GM19328 (cell line): ENCODE data around the gene PHACTR3.

ENCODE experiments used
- ATAC-seq: cut with Tn5 transposase; IDR thresholded peaks from one replicate; pipeline ENCODE4 v1.9.1; 2021; ENCODE audit warnings: mild to moderate bottlenecking, moderate library complexity; ENCODE audit not compliant: unreplicated experiment

PHACTR3 gene

DNA sequence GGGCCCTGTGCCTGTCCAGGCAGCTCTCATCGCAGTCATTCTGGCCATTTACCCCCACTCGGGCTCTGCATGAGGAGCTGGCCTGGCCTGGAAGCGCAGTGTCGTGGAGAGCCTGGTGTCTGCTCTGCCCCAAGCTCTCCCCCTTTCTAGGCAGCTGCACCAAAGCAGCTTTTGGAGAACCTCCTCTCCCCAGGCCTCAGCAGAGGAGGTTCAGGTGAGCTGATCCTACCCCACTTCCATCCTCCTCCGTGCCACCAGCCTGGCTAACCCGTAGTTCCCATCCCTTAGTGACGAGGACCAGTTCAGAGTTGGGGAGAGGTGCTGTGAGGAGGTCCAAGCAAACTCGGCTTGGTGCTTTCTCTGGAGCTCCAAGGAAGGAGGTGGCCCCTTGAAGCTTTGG is 30.5 kb upstream of the PHACTR3 start:
- no peak for ATAC-seq

DNA sequence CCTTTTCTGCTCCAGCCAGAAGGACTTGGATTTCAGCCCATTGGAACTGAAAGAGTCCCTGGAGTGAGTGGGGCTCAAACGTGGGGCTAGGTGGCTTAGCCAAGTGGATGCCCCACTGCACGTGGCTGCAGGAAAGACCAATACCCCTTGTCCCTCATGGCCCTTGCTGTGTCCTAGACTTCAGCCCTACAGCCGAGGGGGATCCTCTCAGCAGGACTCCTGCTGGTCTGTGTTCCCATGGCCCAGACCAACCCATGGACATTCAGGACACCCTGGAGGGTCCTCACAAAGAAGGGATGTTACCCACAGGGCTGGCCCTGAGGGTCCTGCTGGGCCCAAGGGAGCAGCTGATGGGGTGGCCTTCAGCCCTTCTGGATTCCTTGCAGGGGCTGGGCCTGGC is 30.0 kb upstream of the PHACTR3 start:
- ATAC-seq, result no peak

- ATAC-seq, result no peak
Measured at GRCh38 chr20:59575216-59575615, 29.1 kb upstream of the PHACTR3 start.

DNA sequence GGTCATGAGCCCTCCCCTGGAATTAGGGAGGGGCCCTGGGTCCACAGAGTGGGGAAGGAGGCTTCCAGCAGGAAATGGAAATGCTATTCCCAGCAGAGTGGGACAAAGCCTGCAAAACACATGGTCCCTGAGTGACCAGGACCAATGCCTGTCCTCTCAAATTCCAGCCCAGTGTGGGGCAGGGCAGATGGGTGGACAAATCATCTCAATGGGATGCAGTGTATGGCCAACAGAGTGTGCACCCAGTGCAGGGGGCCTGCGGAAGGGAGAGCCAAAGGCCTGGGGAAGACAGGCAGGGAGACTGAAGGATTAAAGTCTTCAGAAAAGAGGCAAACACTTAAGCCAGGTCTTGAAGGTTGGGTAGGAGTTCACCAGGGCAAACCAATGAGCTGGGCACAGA is 28.7 kb upstream of the PHACTR3 start:
- ATAC-seq, result no peak

DNA sequence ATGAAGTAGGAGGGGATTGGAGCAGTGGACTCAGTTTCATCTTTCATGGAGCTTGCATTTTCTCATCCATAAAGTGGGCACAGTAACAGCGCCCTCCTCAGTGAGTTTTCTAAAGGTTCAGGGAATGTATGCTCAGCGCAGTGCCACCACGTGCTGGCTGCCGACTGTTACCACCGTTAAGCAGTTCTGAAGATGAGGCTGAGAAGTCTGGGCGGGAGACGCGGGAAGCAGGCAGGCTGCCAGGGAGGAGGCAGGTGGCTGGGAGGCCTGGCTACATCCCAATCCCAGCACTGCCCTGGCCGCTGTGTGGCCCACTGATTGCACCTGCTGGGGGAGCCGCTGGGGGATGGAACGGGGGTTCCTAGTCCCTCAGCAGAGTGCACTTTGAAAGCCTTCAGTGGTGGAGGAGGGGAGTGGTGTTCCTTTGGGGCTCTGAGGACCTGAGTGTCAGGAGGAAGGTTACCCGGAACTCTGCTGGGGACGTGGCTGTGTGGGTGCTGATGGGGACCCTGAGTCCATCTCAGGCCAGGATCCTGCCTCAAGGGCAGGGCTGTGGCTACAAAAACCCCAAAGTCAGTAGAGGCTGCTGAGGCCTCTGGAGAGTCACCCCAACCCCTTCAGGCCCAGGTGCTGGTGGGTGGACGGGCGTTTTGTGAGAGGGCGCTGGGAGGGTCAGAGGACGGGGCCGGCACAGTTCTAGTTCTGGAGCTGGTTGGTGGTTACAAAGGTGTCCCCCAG is 28.0 kb upstream of the PHACTR3 start:
- ATAC-seq, result no peak

DNA sequence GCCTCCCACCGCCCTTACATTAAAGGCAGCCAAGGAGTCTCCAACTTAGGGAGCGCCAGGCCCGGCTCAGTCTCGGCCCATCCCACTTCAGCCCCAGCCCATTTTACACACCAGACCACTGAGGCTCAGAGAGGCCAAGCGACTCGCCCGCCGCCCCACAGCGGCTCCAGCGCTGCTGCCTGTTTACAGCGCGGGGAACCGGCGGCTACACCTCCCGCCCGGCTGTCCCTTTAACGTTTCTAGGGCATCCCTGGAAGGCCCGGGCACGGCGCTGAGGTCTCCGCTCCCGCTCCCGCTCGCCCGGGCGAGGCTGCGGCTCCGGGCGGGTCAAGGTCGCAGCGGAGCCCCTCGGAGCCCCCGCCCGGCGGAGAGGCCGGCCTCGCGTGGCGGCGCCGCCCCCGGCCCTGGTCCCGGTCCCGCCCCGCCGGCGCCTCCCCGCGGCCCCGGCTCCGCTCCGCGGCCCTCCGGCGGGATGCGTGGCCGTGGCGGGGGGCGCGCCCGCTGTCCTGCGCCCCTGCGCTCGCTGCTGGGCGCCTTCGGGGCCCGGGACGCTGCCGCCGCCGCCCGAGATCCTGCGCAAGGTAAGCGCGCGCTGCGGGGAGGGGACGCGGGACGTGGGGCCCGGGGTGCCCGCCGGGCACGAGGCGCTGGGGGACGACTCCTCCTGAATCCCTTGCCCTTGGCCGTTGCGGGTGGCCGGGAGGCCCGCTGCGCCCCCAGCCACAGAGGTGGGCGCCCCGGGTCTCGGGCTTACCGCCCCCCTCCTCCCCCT is 27.1 kb upstream of the PHACTR3 start:
- no peak for ATAC-seq

DNA sequence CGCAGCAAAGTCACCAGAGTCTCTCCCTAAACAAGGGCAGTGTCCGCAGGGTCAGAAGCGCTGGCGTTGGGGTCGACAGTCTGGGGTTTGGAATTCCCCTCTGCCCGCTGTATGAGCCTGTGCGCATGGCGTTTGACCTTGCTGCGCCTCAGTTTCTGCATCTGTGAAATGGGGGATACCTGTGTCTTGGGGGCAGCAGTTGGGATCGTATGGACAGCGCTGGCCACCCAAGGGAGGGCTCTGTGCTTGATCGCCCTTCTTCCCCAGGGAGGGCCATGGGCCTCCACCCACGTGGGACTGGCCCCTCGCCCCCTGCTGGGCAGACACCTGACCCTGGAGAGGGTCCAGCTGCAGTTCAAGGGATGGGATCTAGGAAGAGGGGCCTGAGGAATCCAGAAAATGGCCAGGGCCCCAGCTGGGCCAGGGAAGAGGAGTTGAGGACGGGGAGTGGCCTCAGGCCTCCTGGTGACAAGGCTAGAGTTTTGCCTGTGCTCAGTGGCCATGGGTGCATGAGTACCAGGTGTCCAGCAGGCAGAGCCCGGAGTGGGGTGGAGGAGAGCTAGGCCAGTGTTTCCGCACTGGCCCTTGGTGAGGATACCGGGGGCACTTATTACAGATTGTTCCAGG is 26.4 kb upstream of the PHACTR3 start:
- no peak for ATAC-seq

GRCh38 chr20:59578436-59579403 is 25.6 kb upstream of the PHACTR3 start:
- no peak for ATAC-seq

DNA sequence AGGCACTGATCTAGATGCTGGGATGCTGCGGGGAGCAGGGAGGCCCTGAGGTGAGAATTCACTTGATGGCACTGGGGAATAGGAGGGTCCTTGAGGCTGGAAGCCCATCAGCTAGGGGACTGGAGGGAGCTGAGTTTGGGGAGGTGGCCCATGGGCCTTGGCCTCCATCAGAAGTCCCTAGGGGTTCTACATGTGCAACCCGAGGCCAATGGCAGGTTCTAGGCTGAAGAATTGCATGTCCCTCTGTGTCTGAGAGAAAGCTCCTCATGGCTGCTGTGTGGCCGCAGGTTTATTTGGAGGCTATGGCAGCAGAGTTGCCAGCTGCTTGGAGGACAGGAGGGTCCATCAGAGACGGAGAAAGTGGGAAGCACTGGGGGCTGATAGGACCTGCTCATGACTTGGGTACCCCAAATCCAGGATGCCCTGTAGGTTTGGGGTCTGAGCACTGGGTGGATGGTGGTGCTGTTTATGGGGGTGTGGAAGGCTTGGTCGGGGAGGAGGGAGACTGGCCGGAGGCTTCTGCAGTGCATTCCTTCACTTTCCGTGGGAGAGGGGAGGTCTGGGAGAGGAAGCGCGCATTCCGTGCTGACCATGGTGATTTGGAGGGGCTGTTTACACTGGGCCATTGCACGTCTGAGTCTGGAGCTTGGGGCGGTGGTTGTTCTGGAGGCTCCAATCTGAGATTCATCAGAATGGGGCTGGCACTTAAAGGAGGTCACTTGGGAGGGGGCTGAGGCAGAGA is 24.8 kb upstream of the PHACTR3 start:
- ATAC-seq, result no peak

DNA sequence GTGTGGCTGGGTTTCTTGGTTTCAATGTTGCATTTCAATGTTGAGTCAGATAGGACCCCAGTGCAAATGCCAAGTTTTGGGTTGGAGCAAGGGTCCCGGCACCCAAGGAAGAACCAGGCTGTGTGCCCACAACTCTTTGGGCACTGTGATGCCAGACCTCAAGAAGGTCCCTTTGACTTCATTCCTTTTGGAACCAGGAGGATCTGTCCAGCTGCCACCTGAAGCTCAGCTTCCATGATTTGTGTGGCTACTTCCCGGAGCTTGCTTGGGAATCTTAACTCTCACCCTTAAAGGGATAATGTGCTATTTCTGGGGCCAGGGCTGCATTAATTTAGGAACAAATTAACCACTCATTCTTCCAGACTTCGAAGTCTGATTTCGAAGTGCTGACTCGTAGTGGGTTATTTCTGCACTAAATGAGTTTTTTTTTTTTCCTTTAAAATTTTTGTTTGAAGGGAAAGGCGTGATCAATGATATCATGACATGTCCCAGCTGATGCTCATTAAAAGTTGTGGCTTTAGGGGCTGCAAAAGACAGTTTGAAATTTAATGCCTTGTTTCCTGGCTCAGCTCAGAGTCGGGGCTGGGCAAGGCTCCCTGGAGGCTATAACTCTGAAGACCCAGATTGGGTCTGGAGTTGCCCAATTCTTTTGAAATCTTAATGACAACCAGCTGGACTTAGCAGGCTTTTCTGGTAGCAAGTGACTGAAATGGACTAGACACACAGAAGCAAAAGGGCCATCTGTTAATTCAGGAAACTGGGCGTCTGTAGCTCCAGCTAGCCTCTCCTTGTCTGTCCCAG is 24.0 kb upstream of the PHACTR3 start:
- no peak for ATAC-seq

GRCh38 chr20:59580991-59581401 is 23.3 kb upstream of the PHACTR3 start:
- no peak for ATAC-seq

DNA sequence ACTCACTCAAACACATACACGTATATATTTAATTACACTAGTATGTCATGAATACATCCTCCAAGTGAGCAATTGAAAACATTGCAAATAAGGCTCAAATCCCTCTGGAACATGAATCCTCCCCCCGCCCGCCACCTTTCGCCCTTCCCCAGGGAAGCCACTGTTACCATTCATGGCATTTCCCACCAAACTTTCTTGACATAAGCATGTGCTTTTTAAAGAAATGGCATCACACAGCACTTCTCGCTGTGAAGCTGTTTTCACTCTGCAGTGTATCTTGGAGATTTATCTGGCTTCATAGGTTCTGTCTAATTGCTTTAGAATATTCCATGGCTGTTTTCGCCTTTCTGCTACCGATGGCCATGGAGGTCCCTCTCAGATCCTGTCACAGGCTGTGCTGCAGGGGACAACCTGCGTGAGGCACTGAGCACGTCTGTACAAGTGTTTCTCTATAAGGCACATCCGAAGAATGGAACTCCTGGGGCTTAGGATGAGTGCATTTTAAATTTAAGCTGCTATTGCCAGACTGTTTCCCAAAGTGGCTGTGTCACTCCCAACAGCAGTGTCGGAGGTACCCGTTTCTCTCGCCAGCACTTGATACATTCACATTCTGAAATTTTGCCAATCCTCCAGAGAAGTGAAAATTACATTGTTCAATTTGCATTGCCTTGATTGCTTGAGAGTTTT is 22.2 kb upstream of the PHACTR3 start:
- ATAC-seq, result no peak

DNA sequence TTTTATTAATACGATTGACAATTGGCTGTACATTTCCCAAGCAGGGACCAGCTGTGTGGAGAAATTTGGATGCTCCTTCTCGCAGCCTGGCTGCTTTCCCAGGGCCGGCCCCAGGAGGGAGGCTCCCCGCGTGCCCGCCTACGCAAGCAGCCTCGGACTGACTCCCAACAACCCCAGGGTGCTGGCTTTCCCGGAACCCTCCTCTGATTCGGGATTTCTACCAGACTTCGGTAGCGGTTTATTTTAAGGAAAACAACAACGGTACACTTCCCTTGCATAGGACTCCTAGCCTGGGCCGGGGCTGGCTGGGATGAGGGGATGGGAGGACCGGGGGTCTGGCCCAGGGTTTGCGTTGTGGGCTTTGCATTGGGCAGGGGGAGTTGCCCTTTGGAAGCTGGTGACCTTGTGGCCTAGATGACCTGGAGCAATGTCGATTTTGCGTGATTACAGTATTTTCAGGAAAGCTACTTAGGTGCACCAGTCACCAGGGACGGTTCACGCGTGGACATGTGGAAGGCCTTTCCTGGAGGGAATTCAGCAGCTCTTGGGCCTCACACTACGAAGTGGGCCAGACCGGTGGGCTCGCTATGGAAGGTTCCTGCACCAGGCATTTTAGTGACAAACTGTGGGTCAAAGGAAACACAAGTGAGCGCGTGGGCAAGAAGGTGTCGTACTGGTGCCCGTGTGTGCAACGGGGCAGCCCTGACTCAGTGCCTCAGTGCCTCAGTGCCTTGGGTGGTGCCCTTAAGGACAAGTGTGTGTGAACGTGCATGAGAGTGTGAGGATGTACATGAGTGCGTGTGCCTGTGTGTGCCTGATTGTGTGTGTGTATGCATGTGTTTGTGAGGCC is 20.7 kb upstream of the PHACTR3 start:
- ATAC-seq, result no peak

- no peak for ATAC-seq
Measured at GRCh38 chr20:59584278-59584925, 19.9 kb upstream of the PHACTR3 start.

DNA sequence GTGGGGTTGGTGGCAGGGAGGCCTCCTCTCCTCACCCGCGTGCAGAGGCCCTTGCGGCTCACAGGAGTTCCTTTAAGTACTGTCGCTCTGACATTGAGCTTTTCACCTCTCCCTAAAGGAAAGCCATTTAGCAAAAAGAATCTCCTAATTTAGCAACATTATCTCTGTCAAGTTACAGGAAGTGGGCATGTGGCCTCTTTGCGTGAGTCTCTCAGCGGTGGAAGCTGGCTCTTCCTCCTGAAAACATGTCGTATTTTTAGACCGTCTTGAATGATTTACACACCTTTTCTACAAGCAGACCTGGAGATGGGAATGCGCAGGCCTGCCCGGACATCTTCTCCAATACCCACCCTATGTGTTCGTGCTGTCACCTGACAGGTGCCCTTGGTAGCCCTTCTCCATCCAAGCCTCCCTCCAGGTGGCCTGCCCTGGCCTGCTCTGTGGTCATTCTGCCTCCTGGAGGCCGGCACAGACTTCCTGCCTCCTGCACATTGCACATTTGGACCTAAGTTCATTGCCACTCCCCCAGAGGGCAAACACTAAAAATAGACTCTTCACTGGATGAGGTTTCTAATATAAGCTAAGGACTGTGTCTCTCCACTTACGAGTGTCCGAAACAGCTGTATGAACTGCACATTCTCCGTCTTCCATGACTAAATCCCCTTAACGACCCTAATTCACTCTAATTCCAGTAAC is 18.5 kb upstream of the PHACTR3 start:
- no peak for ATAC-seq

DNA sequence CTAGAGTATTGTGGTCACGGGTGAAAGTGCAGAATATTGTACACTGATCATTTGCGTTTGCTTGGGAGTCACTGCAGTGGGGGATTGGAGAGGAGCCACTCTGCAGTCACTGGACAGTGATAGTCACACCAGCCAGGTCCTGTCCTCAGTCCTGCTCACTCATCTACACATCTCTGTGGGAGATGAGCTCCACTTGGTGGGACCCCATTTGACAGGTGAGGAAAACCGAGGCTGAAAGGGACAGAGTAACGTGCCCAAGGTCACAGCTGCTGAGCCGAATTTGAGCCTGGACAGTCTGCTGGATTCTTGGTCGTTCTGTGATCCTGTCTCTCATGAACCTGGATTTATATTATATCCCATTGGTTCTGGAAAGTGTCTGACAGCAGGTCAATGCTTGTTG is 17.7 kb upstream of the PHACTR3 start:
- no peak for ATAC-seq

DNA sequence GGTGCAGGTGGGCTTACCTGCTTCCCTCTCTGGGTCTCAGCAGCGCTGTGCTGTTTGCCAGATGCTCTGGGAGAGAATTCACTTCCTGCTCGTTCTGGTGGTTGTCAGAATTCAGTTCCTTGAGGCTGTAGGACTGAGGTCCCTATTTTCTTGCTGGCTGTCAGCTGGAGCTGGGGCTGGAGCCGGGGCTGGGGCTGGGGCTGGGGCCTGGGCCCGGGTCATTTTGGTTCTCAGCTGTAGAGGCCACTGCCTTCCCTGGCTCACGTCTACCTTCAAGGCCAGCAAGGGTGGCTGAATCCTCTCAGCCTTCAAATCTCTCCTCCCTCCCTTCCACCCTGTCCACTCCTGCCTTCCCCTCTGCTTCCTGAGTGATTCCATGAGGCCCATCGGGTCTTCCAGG is 16.8 kb upstream of the PHACTR3 start:
- ATAC-seq, result no peak
